Adrenal gland (tissue), 12 donors: Measurements from ENCODE around the gene RBM48. TPM values are rescaled to one million over a fixed set of nuclear protein-coding genes. Genes with fewer than 3 reads are reported as not detected.

Source experiments
- DNase-seq, 7 donors: peaks; one replicate each; pipeline ENCODE4 v3.0.0-alpha.2; 2019 to 2020
- H3K27ac ChIP-seq, 5 donors: fragments of 200-600 bp; sonication (generic) in 4 of 5; 1 replicate in 3 of 5; 2 replicates in 2 of 5; pipeline versions ENCODE4 v1.5.1 to v1.8.0; 2016 to 2020; ENCODE audit warnings: mild to moderate bottlenecking in 1 of 5
- H3K27me3 ChIP-seq: fragments of 200-600 bp; 2 replicates; pipeline ENCODE4 v1.8.0; 2021
- H3K36me3 ChIP-seq, 2 donors: fragments of 200-600 bp; replicated peaks in 1 of 2; 1 replicate in 1 of 2; 2 replicates in 1 of 2; pipeline versions ENCODE4 v1.5.1 to v1.8.0; 2018 to 2022
- H3K4me1 ChIP-seq, 2 donors: fragments of 200-600 bp; replicated peaks in 1 of 2; 1 replicate in 1 of 2; 2 replicates in 1 of 2; pipeline versions ENCODE4 v1.5.1 to v1.8.0; 2018 to 2021
- H3K4me3 ChIP-seq, 4 donors: fragments of 200-600 bp; sonication (generic) in 3 of 4; one replicate each; pipeline ENCODE4 v1.5.1; 2016 to 2018
- H3K9me3 ChIP-seq, 3 donors: fragments of 200-600 bp; sonication (generic) in 1 of 3; replicated peaks in 1 of 3; 1 replicate in 2 of 3; 2 replicates in 1 of 3; pipeline versions ENCODE4 v1.5.1 to v1.8.0; 2016 to 2021
- POLR2A ChIP-seq, 2 donors: fragments of 450-650 bp; IDR thresholded peaks; one replicate each; pipeline ENCODE4 v1.6.1; 2017; ENCODE audit warnings: antibody characterized with exemption in 2 of 2, mild to moderate bottlenecking in 2 of 2, moderate library complexity in 1 of 2
- WGBS, 4 donors: extraction: QIAGEN DNeasy Blood & Tissue Kit in 2 of 4; methylation state at CpG; one replicate each; pipeline versions ENCODE4 v1.1.5 to v1.1.7; 2013 to 2017; 5-methylcytosine and 5-hydroxymethylcytosine counted together
- intact Hi-C, 2 donors: fragments of 100-400 bp; cut with DNase I; formaldehyde crosslinking; loops; one replicate each; pipeline versions ENCODE4 v1.14.1 to v1.15.0; 2022 to 2023
- polyA plus RNA-seq, 3 donors: library from polyadenylated mRNA; stranded (reverse); fragments of 200-250 nt in 2 of 3; fragments of 350-450 nt in 1 of 3; fragmentation: Illumina TruSeq in 1 of 3; extraction: RNeasy Lipid Tissue Mini Kit (QIAGEN cat#74804) in 1 of 3; gene quantifications; one replicate each; pipeline ENCODE4 v1.2.3, GENCODE V29; 2013 to 2014
- total RNA-seq, 9 donors: library from RNA; depleted of rRNA in 4 of 9; stranded (reverse); fragments of >200 nt in 4 of 9; fragments of 120-200 nt in 1 of 9; fragmentation: NEBNext Ultra II Directional in 1 of 9; extraction: Animal tissue kit (Norgen Biotek cat#: 25700) in 1 of 9; gene quantifications; one replicate each; pipeline versions ENCODE4 v1.1.0 to v1.2.4, GENCODE V29; 2013 to 2023
- TF ChIP-seq, protein P1 (sequence below), 6 experiments: fragments of 450-650 bp in 4 of 6; fragments of 200-600 bp in 2 of 6; sonication (generic) in 1 of 6; IDR thresholded peaks; 1 replicate in 5 of 6; 2 replicates in 1 of 6; pipeline versions ENCODE4 v1.5.1 to v1.8.0; 2016 to 2021; ENCODE audit warnings: antibody characterized with exemption in 6 of 6, mild to moderate bottlenecking in 2 of 6, moderate library complexity in 1 of 6
- donor health status: healthy with polysubstance abuse.
- donor health status: Bipolar disorder and iron deficiency.
- donor health status: DM: yes; HTN: yes; CAD: no.
- donor health status: DM: no; HTN: no; CAD: no.
- donor health status: DM: no; HTN: no; CAD: no.
- donor health status: DM: yes; HTN: yes; CAD: no.

Gene RBM48
- total and polyA plus RNA-seq, 12 donors: 4.4 to 29.0 (median 11.3) TPM

DNA sequence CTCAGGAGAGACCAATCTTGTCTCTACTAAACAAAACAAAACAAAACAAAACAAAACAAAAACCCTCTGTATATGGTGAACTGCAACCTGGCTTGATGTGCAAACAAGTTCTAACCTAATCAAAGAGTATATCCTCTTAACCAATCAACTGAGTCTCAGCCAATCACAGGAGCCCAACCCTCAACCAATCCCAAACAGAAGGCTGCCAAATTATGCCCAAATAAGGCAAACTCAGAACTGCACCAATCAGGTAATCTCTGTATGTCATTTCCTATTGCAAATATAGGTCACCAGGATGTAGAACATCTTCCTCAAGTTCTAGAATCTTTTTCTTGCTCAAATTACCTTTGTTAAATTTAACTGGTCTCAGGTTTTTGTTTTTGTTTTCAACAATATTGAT lies 56.4 kb downstream of the RBM48 start:
- no peak for TF ChIP-seq POLR2A (IDR thresholded peaks at IDR 0.05)
- TF ChIP-seq, protein P1, sequence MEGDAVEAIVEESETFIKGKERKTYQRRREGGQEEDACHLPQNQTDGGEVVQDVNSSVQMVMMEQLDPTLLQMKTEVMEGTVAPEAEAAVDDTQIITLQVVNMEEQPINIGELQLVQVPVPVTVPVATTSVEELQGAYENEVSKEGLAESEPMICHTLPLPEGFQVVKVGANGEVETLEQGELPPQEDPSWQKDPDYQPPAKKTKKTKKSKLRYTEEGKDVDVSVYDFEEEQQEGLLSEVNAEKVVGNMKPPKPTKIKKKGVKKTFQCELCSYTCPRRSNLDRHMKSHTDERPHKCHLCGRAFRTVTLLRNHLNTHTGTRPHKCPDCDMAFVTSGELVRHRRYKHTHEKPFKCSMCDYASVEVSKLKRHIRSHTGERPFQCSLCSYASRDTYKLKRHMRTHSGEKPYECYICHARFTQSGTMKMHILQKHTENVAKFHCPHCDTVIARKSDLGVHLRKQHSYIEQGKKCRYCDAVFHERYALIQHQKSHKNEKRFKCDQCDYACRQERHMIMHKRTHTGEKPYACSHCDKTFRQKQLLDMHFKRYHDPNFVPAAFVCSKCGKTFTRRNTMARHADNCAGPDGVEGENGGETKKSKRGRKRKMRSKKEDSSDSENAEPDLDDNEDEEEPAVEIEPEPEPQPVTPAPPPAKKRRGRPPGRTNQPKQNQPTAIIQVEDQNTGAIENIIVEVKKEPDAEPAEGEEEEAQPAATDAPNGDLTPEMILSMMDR (IDR thresholded peaks at IDR 0.05): no peak
- intact Hi-C loops: loop anchor here in 1 of 2 donors (10.0 kb wide), 1 partner anchor 50 kb away; no protein-coding TSS in a partner anchor

DNA sequence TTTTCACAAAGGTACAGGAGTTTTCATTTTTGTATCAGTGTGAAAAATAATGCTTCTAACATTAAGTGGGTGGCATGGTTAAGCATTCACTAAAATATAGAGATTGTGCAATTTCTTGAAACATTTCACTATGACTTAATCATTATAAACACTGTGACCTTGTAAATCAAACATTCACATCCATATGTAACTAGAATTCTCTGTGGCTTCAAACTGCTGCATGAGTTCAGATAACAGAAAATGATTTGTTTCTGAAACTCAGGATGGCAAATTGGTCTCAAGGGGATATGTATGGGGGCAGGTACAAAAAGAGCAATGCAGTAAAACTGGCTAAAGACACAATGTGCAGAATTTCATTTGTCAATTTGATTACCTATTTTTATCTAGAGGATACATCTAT lies 57.8 kb downstream of the RBM48 start:
- Histone ChIP-seq H3K27me3 (no peaks in the 10 kb centered on the region), H3K27ac (peak overlapping the region in 1 of 5 donors; percentile 40), H3K36me3 (no peaks in the 10 kb centered on the region), H3K9me3 (no peaks in the 10 kb centered on the region), H3K4me3 (no peak overlapping the region), H3K4me1 (peaks cover 22 to 46% of the 10 kb centered on the region in 2 donors)
- no peak for DNase-seq
- TF ChIP-seq, protein P1 (IDR thresholded peaks at IDR 0.05): no peak
- no peak for TF ChIP-seq POLR2A (IDR thresholded peaks at IDR 0.05)
- intact Hi-C loops: loop anchor here in 1 of 2 donors (10.0 kb wide), 1 partner anchor 52 kb away; no protein-coding TSS in a partner anchor

More for the DNA sequence above, 56.4 kb downstream of the RBM48 start:
- no peak overlapping the region for H3K4me3 ChIP-seq
- peaks cover 0 to 7% of the 10 kb centered on the region in 2 donors for H3K36me3 ChIP-seq
- no peak overlapping the region for H3K27ac ChIP-seq
- peaks cover 22 to 41% of the 10 kb centered on the region in 2 donors for H3K4me1 ChIP-seq
- DNase-seq: no peak
- no peaks in the 10 kb centered on the region for H3K9me3 ChIP-seq
- H3K27me3 ChIP-seq: no peaks in the 10 kb centered on the region

DNA sequence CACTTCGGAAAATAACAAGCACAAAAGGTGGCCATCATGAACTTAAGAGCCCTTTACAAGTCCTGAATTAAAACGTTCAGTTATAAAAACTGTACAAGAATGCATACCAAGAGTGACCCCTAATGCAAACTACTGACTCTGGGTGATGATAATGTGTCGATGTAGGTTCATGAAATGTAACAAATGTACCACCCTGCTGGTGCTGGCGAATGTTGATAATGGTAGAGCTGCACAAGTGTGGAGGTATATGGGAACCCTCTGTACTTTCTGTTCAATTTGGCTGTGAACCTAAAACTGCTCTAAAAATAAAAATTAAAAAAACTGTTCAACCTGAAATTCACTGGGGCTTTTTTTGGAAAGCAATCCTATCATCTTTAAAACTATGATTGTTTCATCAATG lies 58.2 kb downstream of the RBM48 start:
- 48 to 54% (median 53%) methylated on average over 4 of the region's 4 CpGs for WGBS, 4 donors
- Histone ChIP-seq H3K4me1 (peaks cover 22 to 46% of the 10 kb centered on the region in 2 donors), H3K27ac (peak overlapping the region in 2 of 5 donors; percentile 11 to 40)

More for the DNA sequence above, 58.2 kb downstream of the RBM48 start:
- no peak for DNase-seq
- H3K9me3 ChIP-seq: no peaks in the 10 kb centered on the region
- TF ChIP-seq POLR2A (IDR thresholded peaks at IDR 0.05): no peak
- TF ChIP-seq, protein P1 (IDR thresholded peaks at IDR 0.05): no peak
- intact Hi-C loops: loop anchor here in 1 of 2 donors (10.0 kb wide), 1 partner anchor 52 kb away; no protein-coding TSS in a partner anchor
- no peaks in the 10 kb centered on the region for H3K27me3 ChIP-seq
- H3K36me3 ChIP-seq: no peaks in the 10 kb centered on the region
- no peak overlapping the region for H3K4me3 ChIP-seq

Other genes with a start within 250 kb of the RBM48 start
- gene GATAD1, start 81.3 kb upstream of the RBM48 start, total RNA-seq: 10 to 100 TPM; 25.0 to 88.0 (median 35.3) TPM
- 10 to 100 TPM; 30.1 to 41.5 (median 33.9) TPM for gene GATAD1, start 81.3 kb upstream of the RBM48 start, polyA plus RNA-seq
- gene ERVW-1, start 50.8 kb upstream of the RBM48 start, total RNA-seq: under 1 TPM in 1 of 9 donors, not detected in 8; 0.06 TPM
- gene ERVW-1, start 50.8 kb upstream of the RBM48 start, polyA plus RNA-seq: not detected
- gene PEX1, start 275 bp upstream of the RBM48 start, total RNA-seq: 10 to 100 TPM in 8 of 9 donors, 1 to 10 TPM in 1; 8.8 to 33.2 (median 16.5) TPM
- 10 to 100 TPM in 2 of 3 donors, 1 to 10 TPM in 1; 7.4 to 21.3 (median 12.6) TPM for gene PEX1, start 275 bp upstream of the RBM48 start, polyA plus RNA-seq
- 10 to 100 TPM in 8 of 9 donors, 1 to 10 TPM in 1; 8.7 to 37.8 (median 17.7) TPM for gene FAM133B, start 61.6 kb downstream of the RBM48 start, total RNA-seq
- 10 to 100 TPM; 25.8 to 40.1 (median 29.9) TPM for gene FAM133B, start 61.6 kb downstream of the RBM48 start, polyA plus RNA-seq